SU-DHL-6 (cell line): ENCODE data around the gene NTRK2.

Source experiments
- H2AFZ ChIP-seq: fragments of 200-600 bp; sonication (generic); 2 replicates; pipeline ENCODE4 v1.6.1; 2014; ENCODE audit warnings: low read depth, mild to moderate bottlenecking, moderate library complexity, mixed read lengths, antibody characterized with exemption, low read length; ENCODE audit not compliant: severe bottlenecking
- H3F3A ChIP-seq: fragments of 200-600 bp; shearing (Covaris generic); 2 replicates; pipeline ENCODE4 v1.6.0; 2016; ENCODE audit warnings: antibody characterized with exemption, mild to moderate bottlenecking; ENCODE audit not compliant: insufficient read depth
- H3K27ac ChIP-seq: fragments of 200-600 bp; sonication (generic); 2 replicates; pipeline ENCODE4 v1.5.1; 2016; ENCODE audit warnings: low read depth, mild to moderate bottlenecking, low read length, moderate library complexity, mixed read lengths
- H3K27me3 ChIP-seq: fragments of 200-600 bp; sonication (generic), shearing (Covaris generic); 2 replicates; pipeline ENCODE4 v1.6.0; 2014; ENCODE audit warnings: mild to moderate bottlenecking, low read length
- H3K36me3 ChIP-seq: fragments of 200-600 bp; sonication (generic); 2 replicates; pipeline ENCODE4 v1.6.1; 2014; ENCODE audit warnings: mild to moderate bottlenecking, low read length, mixed read lengths
- H3K4me2 ChIP-seq: fragments of 300-600, 200-600 bp; shearing (Covaris generic), sonication (generic); 2 replicates; pipeline ENCODE4 v1.6.0; 2014; ENCODE audit warnings: low read length, low read depth, mild to moderate bottlenecking; ENCODE audit not compliant: poor library complexity, severe bottlenecking
- H3K4me3 ChIP-seq: fragments of 200-600 bp; sonication (generic); 2 replicates; pipeline ENCODE4 v1.5.1; 2014; ENCODE audit warnings: antibody characterized with exemption, low read length, mild to moderate bottlenecking, mixed read lengths; ENCODE audit not compliant: insufficient read depth, poor library complexity, severe bottlenecking
- H3K79me2 ChIP-seq: fragments of 200-600 bp; sonication (generic); 2 replicates; pipeline ENCODE4 v1.6.1; 2014; ENCODE audit warnings: mild to moderate bottlenecking, low read length, moderate library complexity; ENCODE audit not compliant: insufficient read depth
- H3K9ac ChIP-seq: fragments of 200-600 bp; sonication (generic); 2 replicates; pipeline ENCODE4 v1.7.0; 2014; ENCODE audit warnings: mild to moderate bottlenecking, low read length
- H3K9me2 ChIP-seq: fragments of 200-600 bp; sonication (generic); replicated peaks from 2 replicates; pipeline ENCODE4 v1.6.1; 2014; ENCODE audit warnings: low read length; ENCODE audit not compliant: insufficient read depth
- H3K9me3 ChIP-seq: fragments of 200-600 bp; sonication (generic); 2 replicates; pipeline ENCODE4 v1.6.1; 2014; ENCODE audit warnings: low read length, mixed read lengths; ENCODE audit not compliant: insufficient read depth
- H4K20me1 ChIP-seq: fragments of 200-600 bp; sonication (generic); 2 replicates; pipeline ENCODE4 v1.6.1; 2014; ENCODE audit warnings: low read depth, mild to moderate bottlenecking, antibody characterized with exemption, low read length, moderate library complexity, mixed read lengths
- CTCF ChIP-seq: fragments of 200-600 bp; sonication (generic); IDR thresholded peaks from one replicate; pipeline ENCODE4 v1.5.1; 2017; ENCODE audit warnings: antibody characterized with exemption, mild to moderate bottlenecking, low read length, moderate library complexity; ENCODE audit not compliant: insufficient read depth, poor library complexity, severe bottlenecking
- EZH2phosphoT487 ChIP-seq: fragments of 200-600 bp; sonication (generic), shearing (Covaris generic); conservative IDR thresholded peaks from 2 replicates; pipeline ENCODE4 v1.6.1; 2018; ENCODE audit warnings: mild to moderate bottlenecking, antibody characterized with exemption, low read length, moderate library complexity, mixed read lengths

The NTRK2 gene

GRCh38 chr9:84736536-84736935 is 67.0 kb downstream of the NTRK2 start:
- Histone ChIP-seq H3K27me3 (no peaks in the 10 kb centered on the region), H4K20me1 (no peaks in the 10 kb centered on the region), H3F3A (no peaks in the 10 kb centered on the region), H3K4me3 (no peak overlapping the region), H3K4me2 (no peak overlapping the region), H3K36me3 (no peaks in the 10 kb centered on the region), H3K27ac (no peak overlapping the region), H3K79me2 (no peaks in the 10 kb centered on the region), H3K9me2 (no peaks in the 10 kb centered on the region), H2AFZ (no peak overlapping the region), H3K9me3 (no peaks in the 10 kb centered on the region), H3K9ac (no peak overlapping the region)
- TF ChIP-seq CTCF, result no peak
- TF ChIP-seq EZH2phosphoT487, result no peak

GRCh38 chr9:84738353-84738752 is 68.8 kb downstream of the NTRK2 start:
- Histone ChIP-seq H3K79me2 (no peaks in the 10 kb centered on the region), H3K4me2 (no peak overlapping the region), H3K4me3 (no peak overlapping the region), H3F3A (no peaks in the 10 kb centered on the region), H3K36me3 (no peaks in the 10 kb centered on the region), H2AFZ (no peak overlapping the region), H3K27ac (no peak overlapping the region), H3K9ac (no peak overlapping the region), H4K20me1 (no peaks in the 10 kb centered on the region), H3K9me2 (no peaks in the 10 kb centered on the region), H3K27me3 (no peaks in the 10 kb centered on the region), H3K9me3 (no peaks in the 10 kb centered on the region)
- TF ChIP-seq CTCF, result no peak
- no peak for TF ChIP-seq EZH2phosphoT487

- Histone ChIP-seq H2AFZ (no peak overlapping the region), H3K9me2 (no peaks in the 10 kb centered on the region), H3F3A (no peaks in the 10 kb centered on the region), H3K27ac (no peak overlapping the region), H4K20me1 (no peaks in the 10 kb centered on the region), H3K79me2 (no peaks in the 10 kb centered on the region), H3K27me3 (no peaks in the 10 kb centered on the region), H3K4me3 (no peak overlapping the region), H3K9ac (no peak overlapping the region), H3K36me3 (no peaks in the 10 kb centered on the region), H3K4me2 (no peak overlapping the region), H3K9me3 (no peaks in the 10 kb centered on the region)
- TF ChIP-seq EZH2phosphoT487 (no peak), CTCF (no peak)
These were observed 72.7 kb downstream of the NTRK2 start for GRCh38 chr9:84742261-84742660.
